Choroid plexus epithelial cell (primary cell): Measurements from ENCODE around the gene PPAN.
A peak's percentile ranks its signal among the peaks of the same experiment; 100 is the strongest.

Experiments
- DNase-seq: peaks from one replicate; pipeline ENCODE4 v3.0.0-alpha.2; 2010; ENCODE audit warnings: low read depth
- H3K4me3 ChIP-seq: 2 replicates; pipeline ENCODE4 v1.5.1; 2011; ENCODE audit warnings: low read depth, mild to moderate bottlenecking, control low read depth, low read length, moderate library complexity
- TF ChIP-seq, protein P1 (sequence below): conservative IDR thresholded peaks from 2 replicates; pipeline ENCODE4 v1.5.1; 2011; ENCODE audit warnings: low read depth, mild to moderate bottlenecking, control low read depth, inconsistent platforms, low read length, moderate library complexity

Gene PPAN

DNA sequence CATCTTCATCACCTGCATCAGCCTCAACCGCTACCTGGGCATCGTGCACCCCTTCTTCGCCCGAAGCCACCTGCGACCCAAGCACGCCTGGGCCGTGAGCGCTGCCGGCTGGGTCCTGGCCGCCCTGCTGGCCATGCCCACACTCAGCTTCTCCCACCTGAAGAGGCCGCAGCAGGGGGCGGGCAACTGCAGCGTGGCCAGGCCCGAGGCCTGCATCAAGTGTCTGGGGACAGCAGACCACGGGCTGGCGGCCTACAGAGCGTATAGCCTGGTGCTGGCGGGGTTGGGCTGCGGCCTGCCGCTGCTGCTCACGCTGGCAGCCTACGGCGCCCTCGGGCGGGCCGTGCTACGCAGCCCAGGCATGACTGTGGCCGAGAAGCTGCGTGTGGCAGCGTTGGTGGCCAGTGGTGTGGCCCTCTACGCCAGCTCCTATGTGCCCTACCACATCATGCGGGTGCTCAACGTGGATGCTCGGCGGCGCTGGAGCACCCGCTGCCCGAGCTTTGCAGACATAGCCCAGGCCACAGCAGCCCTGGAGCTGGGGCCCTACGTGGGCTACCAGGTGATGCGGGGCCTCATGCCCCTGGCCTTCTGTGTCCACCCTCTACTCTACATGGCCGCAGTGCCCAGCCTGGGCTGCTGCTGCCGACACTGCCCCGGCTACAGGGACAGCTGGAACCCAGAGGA lies 7.9 kb downstream of the PPAN start:
- no peak for DNase-seq
- H3K4me3 ChIP-seq: no peak overlapping the region
- TF ChIP-seq, protein P1, sequence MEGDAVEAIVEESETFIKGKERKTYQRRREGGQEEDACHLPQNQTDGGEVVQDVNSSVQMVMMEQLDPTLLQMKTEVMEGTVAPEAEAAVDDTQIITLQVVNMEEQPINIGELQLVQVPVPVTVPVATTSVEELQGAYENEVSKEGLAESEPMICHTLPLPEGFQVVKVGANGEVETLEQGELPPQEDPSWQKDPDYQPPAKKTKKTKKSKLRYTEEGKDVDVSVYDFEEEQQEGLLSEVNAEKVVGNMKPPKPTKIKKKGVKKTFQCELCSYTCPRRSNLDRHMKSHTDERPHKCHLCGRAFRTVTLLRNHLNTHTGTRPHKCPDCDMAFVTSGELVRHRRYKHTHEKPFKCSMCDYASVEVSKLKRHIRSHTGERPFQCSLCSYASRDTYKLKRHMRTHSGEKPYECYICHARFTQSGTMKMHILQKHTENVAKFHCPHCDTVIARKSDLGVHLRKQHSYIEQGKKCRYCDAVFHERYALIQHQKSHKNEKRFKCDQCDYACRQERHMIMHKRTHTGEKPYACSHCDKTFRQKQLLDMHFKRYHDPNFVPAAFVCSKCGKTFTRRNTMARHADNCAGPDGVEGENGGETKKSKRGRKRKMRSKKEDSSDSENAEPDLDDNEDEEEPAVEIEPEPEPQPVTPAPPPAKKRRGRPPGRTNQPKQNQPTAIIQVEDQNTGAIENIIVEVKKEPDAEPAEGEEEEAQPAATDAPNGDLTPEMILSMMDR: no peak

DNA sequence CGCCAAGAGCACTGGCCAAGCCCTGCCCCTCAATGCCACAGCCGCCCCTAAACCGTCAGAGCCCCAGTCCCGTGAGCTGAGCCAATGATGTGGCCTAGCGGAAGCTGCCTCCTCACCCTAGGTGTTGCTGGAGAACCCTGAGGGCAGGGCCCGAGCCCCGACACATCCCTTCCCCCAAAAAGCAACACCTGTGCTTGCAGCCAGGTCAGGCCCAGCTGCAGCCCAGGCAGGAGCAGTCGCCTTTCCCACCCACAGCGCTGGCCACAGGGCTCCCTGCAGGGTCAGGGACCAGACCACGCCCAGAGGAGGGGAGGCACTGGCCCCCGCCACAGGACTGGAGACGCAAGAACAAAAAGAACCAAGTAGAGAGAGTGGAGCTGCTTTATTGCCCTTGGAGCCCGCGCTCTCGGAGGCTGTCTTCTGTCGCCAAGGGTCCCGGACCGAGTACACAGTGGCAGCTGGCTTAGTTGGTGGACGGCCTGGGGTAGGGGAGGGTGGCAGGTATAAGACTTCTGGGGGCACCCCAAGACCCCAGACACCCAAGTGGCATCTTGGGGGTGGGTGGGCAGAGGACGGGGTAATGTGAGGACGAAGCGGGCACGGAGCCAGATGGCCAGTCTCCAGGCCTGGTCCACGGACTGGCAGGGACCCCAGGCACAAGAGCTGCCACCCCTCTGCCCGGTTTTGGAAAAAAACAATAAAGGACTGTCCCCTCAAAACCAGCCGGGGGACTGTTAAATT lies 8.7 kb downstream of the PPAN start:
- DNase-seq: no peak
- H3K4me3 ChIP-seq: no peak overlapping the region
- TF ChIP-seq, protein P1: no peak

DNA sequence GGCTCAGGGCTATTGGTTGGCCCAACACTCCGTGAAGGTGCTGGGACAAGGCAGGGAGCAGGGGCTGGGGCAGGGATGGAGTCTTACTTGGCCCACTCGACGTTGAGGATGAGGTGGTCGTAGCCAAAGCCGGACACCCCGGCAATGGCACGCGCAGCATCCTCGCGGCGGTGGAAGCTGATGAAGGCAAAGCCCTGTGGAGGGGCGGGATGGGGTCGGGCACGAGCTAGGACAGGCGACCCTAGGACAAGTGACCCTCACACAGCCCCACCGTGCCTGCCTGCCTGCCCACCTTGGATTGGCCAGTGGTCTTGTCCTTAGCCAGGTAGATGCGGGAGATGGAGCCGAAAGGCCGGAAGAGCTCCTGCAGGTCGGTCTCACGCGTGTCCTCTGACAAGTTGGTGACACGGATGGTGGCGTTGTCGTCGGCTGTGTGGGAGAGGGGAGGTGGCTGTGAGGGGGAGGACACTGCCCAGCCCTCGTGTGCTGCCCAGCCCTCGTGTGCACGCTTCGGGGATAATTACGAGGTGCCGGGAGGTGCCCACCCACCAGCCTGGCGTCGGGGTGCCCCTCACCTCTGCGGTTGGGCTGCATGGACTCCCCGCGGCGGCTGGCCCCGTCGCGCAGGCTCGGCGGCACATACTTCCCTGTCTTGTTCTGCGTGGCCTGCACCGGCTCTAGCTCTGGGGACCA lies 9.4 kb downstream of the PPAN start:
- no peak for DNase-seq
- TF ChIP-seq, protein P1: no peak
- H3K4me3 ChIP-seq: no peak overlapping the region

DNA sequence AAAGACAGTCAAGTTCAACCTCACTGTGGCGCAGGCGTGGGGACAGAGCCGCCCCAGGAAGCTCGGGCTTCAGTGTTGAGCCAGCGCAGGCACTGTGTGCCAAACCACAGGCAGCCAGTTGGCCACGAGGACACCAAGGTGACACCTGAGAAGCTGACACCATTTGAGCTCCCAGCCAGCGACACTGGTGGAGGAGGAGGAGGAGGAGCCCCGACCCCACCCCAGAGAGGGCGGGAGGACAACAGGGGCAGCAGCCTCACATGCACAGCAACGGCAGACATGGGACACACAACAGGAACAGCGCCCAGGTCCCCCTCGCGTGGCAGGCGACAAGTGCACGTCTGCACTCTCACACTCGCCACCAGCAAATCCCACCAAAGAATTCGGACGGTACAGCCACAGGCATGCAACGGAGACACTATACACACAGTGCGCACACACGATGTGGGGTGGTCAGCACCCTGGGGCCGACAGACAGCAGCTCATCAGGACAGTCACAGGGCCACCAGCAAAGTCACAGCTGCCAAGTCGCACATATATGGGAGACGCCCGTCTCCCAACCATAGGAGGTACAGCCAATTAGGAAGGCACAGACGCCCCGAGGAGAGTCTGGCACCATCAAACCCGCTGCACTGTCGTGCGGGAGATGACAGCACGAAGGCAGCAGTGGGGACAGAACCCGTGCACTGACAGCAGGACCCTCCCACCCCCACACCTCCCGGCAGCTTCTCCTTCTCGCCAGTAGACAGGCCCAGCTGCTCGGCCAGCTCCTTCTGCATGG lies 10.1 kb downstream of the PPAN start:
- H3K4me3 ChIP-seq: no peak overlapping the region
- DNase-seq: no peak
- TF ChIP-seq, protein P1: no peak

DNA sequence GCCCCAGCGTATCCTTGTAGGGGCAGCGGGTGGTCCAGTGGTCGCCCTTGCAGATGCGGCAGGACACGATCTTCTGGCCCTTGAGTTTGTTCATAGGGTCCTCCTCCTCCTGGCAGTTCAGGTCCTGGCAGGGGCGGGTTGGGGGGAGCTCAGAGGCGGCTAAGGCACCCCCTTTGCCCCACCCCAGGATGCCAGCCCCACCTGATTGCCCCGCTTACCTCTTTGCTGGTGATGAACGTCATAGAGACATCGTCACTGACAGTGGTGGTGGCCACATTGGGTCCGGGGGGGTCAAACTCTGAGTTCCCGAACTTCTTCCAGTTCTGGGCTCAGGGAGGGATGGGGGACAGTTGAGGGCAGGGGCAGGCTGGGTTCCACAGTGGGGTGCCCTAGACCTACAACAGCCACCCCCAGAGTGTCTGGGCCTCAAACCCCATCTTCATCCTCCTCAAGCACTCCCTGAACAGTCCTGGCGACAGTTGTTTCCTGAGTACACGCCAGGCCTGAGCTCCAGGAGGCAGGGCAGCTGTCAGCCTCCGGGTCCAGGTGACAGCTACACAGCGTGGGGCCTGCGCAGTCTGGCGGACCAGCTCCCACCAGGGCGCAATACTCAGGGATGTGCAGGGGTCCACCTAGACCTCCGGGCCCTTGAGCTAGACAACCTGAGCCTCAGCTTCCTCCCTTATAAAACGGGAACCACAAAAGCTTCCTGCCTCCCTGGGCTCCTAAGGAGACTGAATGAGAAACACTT lies 10.9 kb downstream of the PPAN start:
- no peak for DNase-seq
- TF ChIP-seq, protein P1: no peak
- no peak overlapping the region for H3K4me3 ChIP-seq

DNA sequence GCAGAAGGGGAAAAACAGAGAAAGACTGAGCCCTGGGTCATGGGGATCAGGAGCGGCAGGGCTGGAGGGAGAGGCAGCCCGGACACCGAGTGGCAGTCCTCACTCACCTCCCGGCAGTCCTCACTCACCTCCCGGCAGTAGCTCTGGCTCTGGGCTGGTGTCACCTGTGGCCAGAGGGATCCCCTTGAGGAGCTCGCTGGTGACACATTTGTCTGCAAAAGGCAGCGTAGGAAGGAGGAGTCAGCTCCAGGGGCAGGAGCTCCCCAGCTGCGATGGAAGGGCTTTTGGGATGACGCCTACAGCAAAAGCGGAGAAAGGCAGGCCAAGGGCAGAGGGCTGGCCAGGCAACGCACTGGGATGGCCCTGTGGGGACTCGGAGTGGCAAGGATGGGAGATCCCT lies 12.8 kb downstream of the PPAN start:
- TF ChIP-seq, protein P1: no peak
- peak overlapping the region; percentile 96 for H3K4me3 ChIP-seq
- no peak for DNase-seq
